Stimulated activated naive CD8-positive, alpha-beta T cell treated with anti-CD3 and anti-CD28 coated beads, Interleukin-15, amount 100 ng/mL, for 72 hours (primary cell): Measurements from ENCODE around the gene CAMK4.
"Not testable (repeated sequence)": the region's sequence is repeated elsewhere in the genome, so short reads cannot be mapped to it uniquely, and the experiment has no call there.

Source experiments
- ATAC-seq: fragments of 150-1000 bp; cut with Tn5 transposase; 2 replicates; pipeline ENCODE4 v1.10.0; 2021; ENCODE audit warnings: mild to moderate bottlenecking, moderate library complexity
- DNase-seq, 2 donors: peaks; one replicate each; pipeline ENCODE4 v3.0.0; 2021 to 2022
- H3K27ac Mint-ChIP-seq, 2 donors: one replicate each; pipeline ENCODE4 v1.8.0; 2022; ENCODE audit warnings: mild to moderate bottlenecking in 2 of 2, mixed read lengths in 2 of 2, moderate library complexity in 2 of 2
- H3K27me3 Mint-ChIP-seq: one replicate; pipeline ENCODE4 v1.8.0; 2022; ENCODE audit warnings: mixed read lengths
- H3K4me1 Mint-ChIP-seq: one replicate; pipeline ENCODE4 v1.8.0; 2022; ENCODE audit warnings: mild to moderate bottlenecking, mixed read lengths
- H3K4me3 Mint-ChIP-seq, 2 donors: one replicate each; pipeline ENCODE4 v1.8.0; 2022; ENCODE audit warnings: mild to moderate bottlenecking in 2 of 2, mixed read lengths in 2 of 2, moderate library complexity in 1 of 2
- H3K9me3 Mint-ChIP-seq, 2 donors: one replicate each; pipeline ENCODE4 v1.8.0; 2022; ENCODE audit warnings: mixed read lengths in 2 of 2

CAMK4 gene

DNA sequence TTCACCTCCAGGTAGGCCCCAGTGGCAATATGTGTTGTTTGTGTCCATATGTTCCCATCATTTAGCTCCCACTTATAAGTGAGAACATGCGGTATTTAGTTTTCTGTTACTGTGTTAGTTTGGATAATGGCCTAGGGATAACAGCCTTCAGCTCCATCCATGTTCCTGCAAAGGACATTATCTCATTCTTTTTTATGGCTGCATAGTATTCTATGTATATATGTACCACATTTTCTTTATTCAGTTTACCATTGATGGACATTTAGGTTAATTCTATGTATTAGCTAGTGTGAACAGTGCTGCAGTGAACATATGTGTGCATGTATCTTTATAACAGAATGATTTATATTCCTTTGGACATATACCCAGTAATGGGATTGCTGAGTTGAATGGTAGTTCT, 134.5 kb downstream of the CAMK4 start:
- not testable (repeated sequence) for H3K4me3 Mint-ChIP-seq, DNase-seq, H3K27me3 Mint-ChIP-seq, ATAC-seq, H3K27ac Mint-ChIP-seq
- H3K4me1 Mint-ChIP-seq = peaks cover 22% of the 10 kb centered on the region
- H3K9me3 Mint-ChIP-seq = peaks cover 5 to 10% of the 10 kb centered on the region in 2 donors

DNA sequence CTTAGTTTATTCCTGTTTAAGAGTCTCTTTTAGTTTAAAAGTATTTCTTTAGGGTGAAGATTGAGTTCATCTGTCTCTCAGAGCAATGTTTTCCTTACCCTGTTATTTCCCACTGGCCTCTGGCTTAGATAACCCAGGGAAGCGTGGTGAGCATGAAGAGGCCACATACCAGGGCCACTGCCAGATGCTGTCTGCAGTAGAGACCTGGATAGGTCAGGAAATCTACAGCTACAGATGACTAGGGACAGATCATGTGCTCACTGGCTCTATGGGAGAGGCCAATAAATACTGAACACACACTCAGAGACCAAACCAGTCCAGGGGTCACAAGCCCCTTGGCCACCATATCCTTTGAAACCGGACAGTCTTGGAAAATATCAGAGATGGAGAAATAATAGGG, 136.0 kb downstream of the CAMK4 start:
- Mint-ChIP-seq H3K27me3 (no peaks in the 10 kb centered on the region), H3K4me1 (peaks cover 29% of the 10 kb centered on the region), H3K27ac (no peak overlapping the region), H3K4me3 (no peak overlapping the region), H3K9me3 (peaks cover 9 to 10% of the 10 kb centered on the region in 2 donors)
- DNase-seq = no peak
- no peak for ATAC-seq

DNA sequence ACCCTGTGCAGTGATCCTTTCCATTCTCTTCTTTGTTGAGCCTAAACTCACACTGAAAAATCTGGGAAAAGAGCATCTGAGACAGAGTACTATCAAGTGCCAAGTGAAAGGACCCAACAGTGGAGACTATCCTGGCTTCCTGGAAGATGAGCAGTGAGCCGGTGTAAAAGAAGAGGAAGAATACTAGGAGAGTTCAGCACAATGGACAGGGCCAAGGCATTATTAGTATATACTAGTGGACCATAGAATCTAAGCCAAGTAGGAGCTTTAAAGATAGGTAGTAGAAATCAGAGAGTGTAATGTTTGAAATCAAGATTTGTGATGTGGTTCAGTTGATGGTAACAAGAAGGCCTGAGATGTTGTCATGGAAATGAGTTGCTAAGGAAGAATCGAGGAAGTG, 140.8 kb downstream of the CAMK4 start:
- H3K4me3 Mint-ChIP-seq = no peak overlapping the region
- peaks cover 30% of the 10 kb centered on the region for H3K4me1 Mint-ChIP-seq
- H3K27me3 Mint-ChIP-seq = no peaks in the 10 kb centered on the region
- peaks cover 0 to 7% of the 10 kb centered on the region in 2 donors for H3K9me3 Mint-ChIP-seq
- ATAC-seq (no peak), DNase-seq (no peak)
- H3K27ac Mint-ChIP-seq = no peak overlapping the region

DNA sequence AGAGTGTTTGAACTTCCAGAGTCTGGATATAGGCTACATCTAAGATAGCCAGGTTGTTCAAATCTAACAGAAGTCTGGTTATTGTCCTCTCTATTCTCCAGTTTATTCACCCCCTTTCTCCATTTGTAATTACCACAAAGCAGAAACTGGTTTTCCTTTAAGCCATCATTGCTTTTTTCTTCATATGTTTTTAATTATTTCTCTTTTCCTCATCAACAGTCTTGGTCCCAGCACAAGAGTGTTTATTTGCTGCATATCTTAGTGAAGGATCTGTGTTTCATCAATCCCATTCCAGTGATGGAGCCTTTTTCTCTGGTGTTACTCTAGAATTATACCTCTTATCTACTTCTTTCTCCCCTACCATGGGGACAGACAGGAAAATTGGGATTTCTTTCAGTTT, 142.2 kb downstream of the CAMK4 start:
- Mint-ChIP-seq H3K4me1 (peaks cover 24% of the 10 kb centered on the region), H3K4me3 (no peak overlapping the region), H3K27ac (no peak overlapping the region), H3K9me3 (peaks cover 0 to 7% of the 10 kb centered on the region in 2 donors), H3K27me3 (no peaks in the 10 kb centered on the region)
- DNase-seq = no peak
- no peak for ATAC-seq

- Mint-ChIP-seq H3K27me3 (no peaks in the 10 kb centered on the region), H3K4me1 (peaks cover 29% of the 10 kb centered on the region), H3K4me3 (no peak overlapping the region), H3K9me3 (peaks cover 0 to 7% of the 10 kb centered on the region in 2 donors), H3K27ac (no peak overlapping the region)
- DNase-seq (no peak), ATAC-seq (no peak)
Measured at GRCh38 chr5:111367115-111367514, 142.9 kb downstream of the CAMK4 start.

GRCh38 chr5:111372799-111373198, 148.6 kb downstream of the CAMK4 start:
- no peaks in the 10 kb centered on the region for H3K9me3 Mint-ChIP-seq
- no peak overlapping the region for H3K4me3 Mint-ChIP-seq
- no peak overlapping the region for H3K27ac Mint-ChIP-seq
- no peak for ATAC-seq
- DNase-seq = no peak
- peaks cover 7% of the 10 kb centered on the region for H3K4me1 Mint-ChIP-seq
- H3K27me3 Mint-ChIP-seq = no peaks in the 10 kb centered on the region

GRCh38 chr5:111374380-111374779, 150.2 kb downstream of the CAMK4 start:
- Mint-ChIP-seq H3K27me3 (no peaks in the 10 kb centered on the region), H3K9me3 (no peaks in the 10 kb centered on the region), H3K27ac (no peak overlapping the region), H3K4me3 (no peak overlapping the region), H3K4me1 (peaks cover 7% of the 10 kb centered on the region)
- DNase-seq (no peak), ATAC-seq (no peak)

DNA sequence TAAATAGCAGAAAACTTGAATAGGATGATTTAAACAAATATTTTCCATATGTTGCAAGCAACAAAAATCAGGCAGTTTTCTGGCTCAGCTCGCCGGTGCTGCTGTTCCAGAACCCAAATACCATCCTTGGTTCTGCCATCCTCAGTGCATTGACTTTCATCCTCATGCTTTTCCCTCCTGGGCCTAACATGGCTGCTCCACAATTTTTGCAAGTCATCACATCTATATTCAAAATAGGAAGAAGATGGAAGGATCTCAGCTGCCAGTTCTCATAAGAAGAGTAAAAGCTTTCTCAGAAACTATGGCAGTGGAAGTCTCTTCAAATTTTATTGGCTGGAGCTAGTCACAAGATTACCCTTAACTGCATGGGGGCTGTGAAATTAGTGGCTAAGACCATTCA, 151.5 kb downstream of the CAMK4 start:
- Mint-ChIP-seq H3K27ac (no peak overlapping the region), H3K4me3 (no peak overlapping the region), H3K27me3 (no peaks in the 10 kb centered on the region), H3K4me1 (peaks cover 7% of the 10 kb centered on the region), H3K9me3 (no peaks in the 10 kb centered on the region)
- DNase-seq = no peak
- ATAC-seq = no peak

GRCh38 chr5:111377306-111377705, 153.1 kb downstream of the CAMK4 start:
- no peak for DNase-seq
- Mint-ChIP-seq H3K27ac (no peak overlapping the region), H3K4me3 (no peak overlapping the region), H3K27me3 (no peaks in the 10 kb centered on the region), H3K9me3 (peaks cover 0 to 4% of the 10 kb centered on the region in 2 donors), H3K4me1 (peaks cover 1% of the 10 kb centered on the region)
- ATAC-seq = no peak

DNA sequence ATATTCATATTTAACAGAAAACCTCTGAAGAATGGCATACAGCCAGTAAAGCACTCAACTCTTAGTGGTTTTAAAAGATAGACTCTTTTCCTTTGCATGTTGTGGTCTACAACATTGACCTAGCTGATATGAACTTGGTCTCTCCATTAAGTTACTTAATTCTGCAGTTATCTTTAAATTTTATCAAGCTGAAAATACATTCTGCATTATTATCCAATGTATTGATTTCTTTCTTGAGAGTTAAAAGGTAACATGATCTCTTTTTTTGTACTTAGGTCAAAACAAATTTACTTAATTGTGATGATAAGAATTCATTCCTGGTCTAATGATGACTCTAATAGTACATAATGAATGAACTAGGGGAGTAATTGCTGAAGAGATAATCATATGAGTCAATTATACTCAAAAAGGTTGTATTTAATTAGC, 155.2 kb downstream of the CAMK4 start:
- Mint-ChIP-seq H3K4me1 (no peaks in the 10 kb centered on the region), H3K27ac (peak overlapping the region in 1 of 2 donors; percentile 7), H3K27me3 (no peaks in the 10 kb centered on the region), H3K9me3 (peaks cover 0 to 4% of the 10 kb centered on the region in 2 donors), H3K4me3 (no peak overlapping the region)
- ATAC-seq (no peak), DNase-seq (no peak)

DNA sequence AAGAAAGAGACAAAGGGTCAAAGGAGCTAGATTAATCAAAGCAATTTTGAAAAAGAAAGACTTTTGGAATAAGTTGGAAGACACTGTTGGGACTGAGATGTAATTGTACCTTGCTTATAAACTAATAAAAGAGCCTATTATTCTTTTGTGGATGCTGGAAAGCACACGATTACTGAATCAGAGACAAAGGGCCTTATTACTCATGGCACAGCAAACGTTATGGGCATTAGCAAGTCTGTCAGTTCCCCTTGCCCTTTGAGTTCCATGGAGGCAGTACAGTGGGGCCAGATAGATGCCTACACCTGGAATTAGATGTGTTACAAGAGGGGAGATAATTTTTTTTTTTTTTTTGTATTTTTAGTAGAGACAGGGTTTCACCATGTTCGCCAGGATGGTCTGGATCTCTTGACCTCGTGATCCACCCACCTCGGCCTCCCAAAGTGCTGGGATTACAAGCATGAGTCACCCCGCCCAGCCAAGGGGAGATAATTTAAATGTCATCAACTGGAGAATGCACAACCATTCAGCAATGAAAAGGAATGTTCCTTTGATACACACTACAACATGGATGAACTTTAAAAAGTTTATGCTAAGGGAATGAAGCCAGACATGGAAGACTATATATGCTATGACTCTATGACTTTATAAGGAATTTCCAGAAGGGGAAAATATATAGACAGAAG, 159.2 kb downstream of the CAMK4 start:
- Mint-ChIP-seq H3K27ac (no peak overlapping the region), H3K4me1 (peaks cover 1% of the 10 kb centered on the region), H3K27me3 (no peaks in the 10 kb centered on the region), H3K4me3 (no peak overlapping the region), H3K9me3 (peaks cover 0 to 4% of the 10 kb centered on the region in 2 donors)
- ATAC-seq (no peak), DNase-seq (no peak)

GRCh38 chr5:111384220-111384619, 160.0 kb downstream of the CAMK4 start:
- ATAC-seq (no peak), DNase-seq (no peak)
- peaks cover 9% of the 10 kb centered on the region for H3K4me1 Mint-ChIP-seq
- H3K27me3 Mint-ChIP-seq = no peaks in the 10 kb centered on the region
- H3K9me3 Mint-ChIP-seq = peaks cover 0 to 9% of the 10 kb centered on the region in 2 donors
- no peak overlapping the region for H3K4me3 Mint-ChIP-seq
- no peak overlapping the region for H3K27ac Mint-ChIP-seq

DNA sequence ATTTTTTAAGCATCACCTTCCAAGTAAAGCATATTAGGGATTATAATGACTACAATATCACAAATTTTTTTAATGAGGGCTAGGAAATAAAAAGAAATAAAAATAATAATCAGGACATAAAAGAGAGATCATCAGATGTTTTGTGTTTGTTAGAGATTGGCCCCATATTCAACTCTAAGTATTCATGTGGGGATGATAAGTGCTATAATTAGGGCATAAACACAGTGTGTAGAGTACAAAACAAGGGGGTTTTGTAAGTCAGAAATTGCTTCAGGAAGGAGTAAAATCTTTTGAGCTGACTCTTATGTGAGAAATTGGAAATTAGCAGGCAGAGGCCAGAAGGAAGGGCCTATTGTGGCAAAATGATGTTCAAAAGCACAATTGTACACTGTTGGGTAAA, 160.9 kb downstream of the CAMK4 start:
- H3K27me3 Mint-ChIP-seq = no peaks in the 10 kb centered on the region
- no peak overlapping the region for H3K4me3 Mint-ChIP-seq
- H3K4me1 Mint-ChIP-seq = peaks cover 14% of the 10 kb centered on the region
- H3K9me3 Mint-ChIP-seq = peaks cover 0 to 9% of the 10 kb centered on the region in 2 donors
- no peak for DNase-seq
- no peak for ATAC-seq
- H3K27ac Mint-ChIP-seq = no peak overlapping the region

GRCh38 chr5:111385970-111386831, 162.0 kb downstream of the CAMK4 start:
- Mint-ChIP-seq H3K4me1 (peaks cover 14% of the 10 kb centered on the region), H3K4me3 (no peak overlapping the region), H3K27me3 (no peaks in the 10 kb centered on the region), H3K9me3 (peaks cover 0 to 9% of the 10 kb centered on the region in 2 donors), H3K27ac (peak overlapping the region in 1 of 2 donors; percentile 76)
- ATAC-seq = no peak
- DNase-seq = no peak

DNA sequence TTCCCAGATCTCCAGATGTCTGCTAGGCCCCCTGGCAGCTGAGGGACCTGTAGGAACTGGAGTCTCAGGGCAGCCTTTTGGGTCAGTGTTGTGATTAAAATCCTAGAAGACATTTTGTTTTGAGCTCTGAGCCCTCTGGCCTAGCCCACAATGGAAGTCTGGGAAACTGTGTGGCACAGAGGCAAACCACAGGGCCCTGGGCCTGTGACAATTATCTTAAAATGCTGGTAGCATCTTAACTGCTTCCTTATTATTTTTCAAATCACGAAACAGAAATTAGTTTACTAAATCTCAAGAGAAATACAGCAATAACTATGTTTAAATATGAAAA, 162.6 kb downstream of the CAMK4 start:
- Mint-ChIP-seq H3K4me1 (peaks cover 14% of the 10 kb centered on the region), H3K27ac (no peak overlapping the region), H3K27me3 (no peaks in the 10 kb centered on the region), H3K4me3 (no peak overlapping the region), H3K9me3 (peaks cover 0 to 5% of the 10 kb centered on the region in 2 donors)
- no peak for DNase-seq
- no peak for ATAC-seq

DNA sequence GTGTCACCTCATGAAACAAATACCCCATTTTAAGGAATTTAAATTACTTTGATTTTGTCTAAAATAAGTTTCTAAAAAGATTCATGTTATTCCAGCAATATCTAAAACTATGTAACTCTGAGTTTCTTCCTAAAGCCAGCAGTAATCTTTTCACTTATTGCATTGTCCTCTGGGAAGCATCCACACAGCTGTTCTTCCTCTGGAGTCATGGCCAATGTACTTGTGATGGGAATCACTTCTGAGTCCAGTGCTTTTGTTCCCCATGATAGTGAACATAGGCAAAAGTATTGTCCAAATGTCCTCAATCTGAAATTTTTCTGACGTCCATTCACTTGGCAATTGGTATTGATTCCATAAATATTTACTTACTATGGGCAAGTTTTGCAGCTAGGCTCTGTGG, 163.2 kb downstream of the CAMK4 start:
- Mint-ChIP-seq H3K27me3 (no peaks in the 10 kb centered on the region), H3K27ac (no peak overlapping the region), H3K9me3 (peaks cover 0 to 5% of the 10 kb centered on the region in 2 donors), H3K4me1 (peaks cover 18% of the 10 kb centered on the region), H3K4me3 (no peak overlapping the region)
- no peak for ATAC-seq
- DNase-seq = no peak
